Stimulated activated CD4-positive, alpha-beta T cell treated with anti-CD3 and anti-CD28 coated beads, Interleukin-12 subunit alpha, Interleukin-12 subunit beta, amount 100 ng/mL, for 24 hours (primary cell): ENCODE measurements around the gene SRGAP1.
"Not testable (repeated sequence)": the region's sequence is repeated elsewhere in the genome, so short reads cannot be mapped to it uniquely, and the experiment has no call there.

Experiments used
- DNase-seq, 2 experiments: peaks; one replicate each; pipeline ENCODE4 v3.0.0-alpha.2; 2020; ENCODE audit warnings: low read depth in 2 of 2

SRGAP1 gene

GRCh38 chr12:64053117-64053516 is 208.6 kb downstream of the SRGAP1 start:
- DNase-seq, result no peak

- DNase-seq, result no peak
Measured at GRCh38 chr12:64054079-64054520, 209.6 kb downstream of the SRGAP1 start.

- no peak for DNase-seq
Measured at GRCh38 chr12:64056741-64057140, 212.2 kb downstream of the SRGAP1 start.

- DNase-seq, result no peak
Measured at GRCh38 chr12:64057706-64058105, 213.2 kb downstream of the SRGAP1 start.

- no peak for DNase-seq
Measured at GRCh38 chr12:64058541-64059265, 214.2 kb downstream of the SRGAP1 start.

GRCh38 chr12:64059685-64060084 is 215.2 kb downstream of the SRGAP1 start:
- no peak for DNase-seq

- DNase-seq, result no peak
Measured at GRCh38 chr12:64061868-64062375, 217.4 kb downstream of the SRGAP1 start.

- DNase-seq, result no peak
Measured at GRCh38 chr12:64063121-64063520, 218.6 kb downstream of the SRGAP1 start.

- DNase-seq, result no peak
Measured at GRCh38 chr12:64064240-64064639, 219.7 kb downstream of the SRGAP1 start.

GRCh38 chr12:64064706-64065105 is 220.2 kb downstream of the SRGAP1 start:
- no peak for DNase-seq

- no peak for DNase-seq
Measured at GRCh38 chr12:64065881-64066451, 221.5 kb downstream of the SRGAP1 start.

- DNase-seq, result no peak
Measured at GRCh38 chr12:64066776-64067175, 222.3 kb downstream of the SRGAP1 start.

GRCh38 chr12:64070454-64070853 is 226.0 kb downstream of the SRGAP1 start:
- no peak for DNase-seq

- no peak for DNase-seq
Measured at GRCh38 chr12:64072916-64073575, 228.5 kb downstream of the SRGAP1 start.

- DNase-seq, result not testable (repeated sequence)
Measured at GRCh38 chr12:64076565-64076964, 232.1 kb downstream of the SRGAP1 start.

- no peak for DNase-seq
Measured at GRCh38 chr12:64077922-64078321, 233.4 kb downstream of the SRGAP1 start.

- no peak for DNase-seq
Measured at GRCh38 chr12:64080319-64081007, 236.0 kb downstream of the SRGAP1 start.

GRCh38 chr12:64081008-64081404 is 236.5 kb downstream of the SRGAP1 start:
- no peak for DNase-seq

GRCh38 chr12:64082116-64082515 is 237.6 kb downstream of the SRGAP1 start:
- no peak for DNase-seq

- no peak for DNase-seq
Measured at GRCh38 chr12:64082866-64083268, 238.4 kb downstream of the SRGAP1 start.

- DNase-seq, result no peak
Measured at GRCh38 chr12:64083285-64084210, 239.0 kb downstream of the SRGAP1 start.
